Measurements from ENCODE around the gene STK32B.

GRCh38 chr4:5043579-5043978 lies 7.7 kb upstream of the STK32B start:
- no peak for TF ChIP-seq CTCF (IDR thresholded peaks at IDR 0.05)
- no peak for TF ChIP-seq EP300 (IDR thresholded peaks at IDR 0.05)
